Effector memory CD8-positive, alpha-beta T cell (primary cell): ENCODE data around the gene GRIN2C.
A peak's percentile ranks its signal among the peaks of the same experiment; 100 is the strongest.

Experiments used
- ATAC-seq: fragments of 150-1000 bp; cut with Tn5 transposase; replicated peaks from 2 replicates; pipeline ENCODE4 v1.10.0; 2021; ENCODE audit warnings: mild to moderate bottlenecking, moderate library complexity
- DNase-seq, 3 experiments: peaks; one replicate each; pipeline ENCODE4 v3.0.0; 2021
- H3K27ac Mint-ChIP-seq, 2 donors: one replicate each; pipeline ENCODE4 v1.8.0; 2022; ENCODE audit warnings: mild to moderate bottlenecking in 2 of 2, mixed read lengths in 2 of 2, moderate library complexity in 2 of 2
- H3K27me3 Mint-ChIP-seq, 2 donors: one replicate each; pipeline ENCODE4 v1.8.0; 2022; ENCODE audit warnings: mixed read lengths in 2 of 2
- H3K36me3 Mint-ChIP-seq: one replicate; pipeline ENCODE4 v1.8.0; 2022; ENCODE audit warnings: mild to moderate bottlenecking, moderate library complexity, mixed read lengths; ENCODE audit not compliant: insufficient read depth
- H3K4me1 Mint-ChIP-seq, 2 donors: one replicate each; pipeline ENCODE4 v1.8.0; 2022; ENCODE audit warnings: low read depth in 2 of 2, mixed read lengths in 2 of 2
- H3K4me3 Mint-ChIP-seq, 2 donors: one replicate each; pipeline ENCODE4 v1.8.0; 2022; ENCODE audit warnings: mild to moderate bottlenecking in 2 of 2, mixed read lengths in 2 of 2, moderate library complexity in 2 of 2
- H3K9me3 Mint-ChIP-seq, 2 donors: one replicate each; pipeline ENCODE4 v1.8.0; 2022; ENCODE audit warnings: mixed read lengths in 2 of 2

The GRIN2C gene

GRCh38 chr17:74892974-74893911 is 33.6 kb upstream of the GRIN2C start, which contains the start of gene FADS6:
Gene FADS6, minus strand, starts transcription at chr17:74893633. Its CDS starts 38 bp downstream, at chr17:74893595.
- peak; percentile 59 for ATAC-seq

GRCh38 chr17:74892013-74892841 is 32.5 kb upstream of the GRIN2C start:
- Mint-ChIP-seq H3K27ac (no peak overlapping the region), H3K27me3 (peaks cover 53 to 72% of the 10 kb centered on the region in 2 donors), H3K36me3 (peaks cover 8% of the 10 kb centered on the region), H3K9me3 (no peaks in the 10 kb centered on the region), H3K4me3 (no peak overlapping the region), H3K4me1 (peaks cover 3 to 4% of the 10 kb centered on the region in 2 donors)
- ATAC-seq, result no peak
- DNase-seq, result no peak

More at GRCh38 chr17:74892974-74893911, 33.6 kb upstream of the GRIN2C start, which contains the start of gene FADS6:
- H3K4me3 Mint-ChIP-seq, result peak within 1 kb of the TSS; percentile 57 to 73
- DNase-seq, result no peak
- peaks cover 3 to 4% of the 10 kb centered on the region in 2 donors for H3K4me1 Mint-ChIP-seq
- no peak within 1 kb of the TSS for H3K27ac Mint-ChIP-seq
- H3K27me3 Mint-ChIP-seq, result peaks cover 49 to 69% of the 10 kb centered on the region in 2 donors
- no peaks in the 10 kb centered on the region for H3K9me3 Mint-ChIP-seq
- peaks cover 8% of the 10 kb centered on the region for H3K36me3 Mint-ChIP-seq

- H3K36me3 Mint-ChIP-seq, result peaks cover 8% of the 10 kb centered on the region
- no peak for ATAC-seq
- peaks cover 3 to 4% of the 10 kb centered on the region in 2 donors for H3K4me1 Mint-ChIP-seq
These were observed 30.9 kb upstream of the GRIN2C start for GRCh38 chr17:74890554-74890953.

GRCh38 chr17:74888469-74888868 is 28.8 kb upstream of the GRIN2C start:
- Mint-ChIP-seq H3K4me1 (no peaks in the 10 kb centered on the region), H3K27me3 (peaks cover 46 to 72% of the 10 kb centered on the region in 2 donors), H3K9me3 (no peaks in the 10 kb centered on the region), H3K27ac (no peak overlapping the region), H3K4me3 (no peak overlapping the region), H3K36me3 (peaks cover 4% of the 10 kb centered on the region)
- no peak for DNase-seq
- ATAC-seq, result no peak

More at GRCh38 chr17:74890554-74890953, 30.9 kb upstream of the GRIN2C start:
- peaks cover 52 to 72% of the 10 kb centered on the region in 2 donors for H3K27me3 Mint-ChIP-seq
- H3K4me3 Mint-ChIP-seq, result no peak overlapping the region
- DNase-seq, result no peak
- H3K9me3 Mint-ChIP-seq, result no peaks in the 10 kb centered on the region
- no peak overlapping the region for H3K27ac Mint-ChIP-seq

GRCh38 chr17:74883241-74883745 is 23.6 kb upstream of the GRIN2C start:
- no peak overlapping the region for H3K27ac Mint-ChIP-seq
- DNase-seq (no peak), ATAC-seq (no peak)
- no peaks in the 10 kb centered on the region for H3K36me3 Mint-ChIP-seq
- H3K4me3 Mint-ChIP-seq, result no peak overlapping the region
- H3K9me3 Mint-ChIP-seq, result no peaks in the 10 kb centered on the region
- H3K27me3 Mint-ChIP-seq, result peaks cover 35 to 85% of the 10 kb centered on the region in 2 donors
- no peaks in the 10 kb centered on the region for H3K4me1 Mint-ChIP-seq

GRCh38 chr17:74882517-74883240 is 23.0 kb upstream of the GRIN2C start:
- Mint-ChIP-seq H3K36me3 (peaks cover 1% of the 10 kb centered on the region), H3K4me3 (no peak overlapping the region), H3K27me3 (peaks cover 35 to 85% of the 10 kb centered on the region in 2 donors), H3K4me1 (no peaks in the 10 kb centered on the region), H3K9me3 (no peaks in the 10 kb centered on the region), H3K27ac (no peak overlapping the region)
- DNase-seq, result no peak
- no peak for ATAC-seq

GRCh38 chr17:74881073-74881472 is 21.4 kb upstream of the GRIN2C start:
- no peak for ATAC-seq
- Mint-ChIP-seq H3K36me3 (peaks cover 7% of the 10 kb centered on the region), H3K27ac (no peak overlapping the region), H3K27me3 (peaks cover 23 to 69% of the 10 kb centered on the region in 2 donors), H3K4me1 (no peaks in the 10 kb centered on the region), H3K4me3 (no peak overlapping the region), H3K9me3 (no peaks in the 10 kb centered on the region)
- no peak for DNase-seq

- peaks cover 7% of the 10 kb centered on the region for H3K36me3 Mint-ChIP-seq
- no peaks in the 10 kb centered on the region for H3K4me1 Mint-ChIP-seq
- ATAC-seq, result no peak
- no peaks in the 10 kb centered on the region for H3K9me3 Mint-ChIP-seq
- H3K4me3 Mint-ChIP-seq, result no peak overlapping the region
- H3K27me3 Mint-ChIP-seq, result peaks cover 10 to 52% of the 10 kb centered on the region in 2 donors
- H3K27ac Mint-ChIP-seq, result no peak overlapping the region
- DNase-seq, result no peak
These were observed 19.6 kb upstream of the GRIN2C start for GRCh38 chr17:74879308-74879707.

- Mint-ChIP-seq H3K9me3 (no peaks in the 10 kb centered on the region), H3K27ac (no peak overlapping the region), H3K36me3 (peaks cover 11% of the 10 kb centered on the region), H3K4me1 (peaks cover 4 to 5% of the 10 kb centered on the region in 2 donors), H3K4me3 (no peak overlapping the region), H3K27me3 (peaks cover 6 to 45% of the 10 kb centered on the region in 2 donors)
- DNase-seq, result no peak
- no peak for ATAC-seq
These were observed 19.0 kb upstream of the GRIN2C start for GRCh38 chr17:74878658-74879057.

- H3K4me1 Mint-ChIP-seq, result peaks cover 4 to 5% of the 10 kb centered on the region in 2 donors
- no peak overlapping the region for H3K27ac Mint-ChIP-seq
- H3K36me3 Mint-ChIP-seq, result peaks cover 18% of the 10 kb centered on the region
- DNase-seq (no peak), ATAC-seq (no peak)
- no peak overlapping the region for H3K4me3 Mint-ChIP-seq
- H3K9me3 Mint-ChIP-seq, result no peaks in the 10 kb centered on the region
- peaks cover under 1 to 37% of the 10 kb centered on the region in 2 donors for H3K27me3 Mint-ChIP-seq
These were observed 18.2 kb upstream of the GRIN2C start for GRCh38 chr17:74877592-74878548.

GRCh38 chr17:74875977-74876593 is 16.4 kb upstream of the GRIN2C start:
- Mint-ChIP-seq H3K27me3 (peaks cover 0 to 19% of the 10 kb centered on the region in 2 donors), H3K9me3 (no peaks in the 10 kb centered on the region), H3K27ac (no peak overlapping the region), H3K4me3 (no peak overlapping the region), H3K4me1 (peaks cover 14 to 19% of the 10 kb centered on the region in 2 donors), H3K36me3 (peaks cover 19% of the 10 kb centered on the region)
- ATAC-seq (no peak), DNase-seq (no peak)
